GM18870 (cell line): ENCODE data around the gene INPP4B.
"Not testable (repeated sequence)": the region's sequence is repeated elsewhere in the genome, so short reads cannot be mapped to it uniquely, and the experiment has no call there.

Source experiments
- ATAC-seq: cut with Tn5 transposase; IDR thresholded peaks from one replicate; pipeline ENCODE4 v1.9.1; 2021; ENCODE audit warnings: moderate library complexity; ENCODE audit not compliant: unreplicated experiment

The INPP4B gene

GRCh38 chr4:142419712-142420111 lies 426.4 kb downstream of the INPP4B start:
- ATAC-seq: no peak

GRCh38 chr4:142418697-142419096 lies 427.4 kb downstream of the INPP4B start:
- ATAC-seq: no peak

GRCh38 chr4:142416711-142417275 lies 429.3 kb downstream of the INPP4B start:
- ATAC-seq: peak; percentile 63

GRCh38 chr4:142416121-142416520 lies 430.0 kb downstream of the INPP4B start:
- ATAC-seq: no peak

DNA sequence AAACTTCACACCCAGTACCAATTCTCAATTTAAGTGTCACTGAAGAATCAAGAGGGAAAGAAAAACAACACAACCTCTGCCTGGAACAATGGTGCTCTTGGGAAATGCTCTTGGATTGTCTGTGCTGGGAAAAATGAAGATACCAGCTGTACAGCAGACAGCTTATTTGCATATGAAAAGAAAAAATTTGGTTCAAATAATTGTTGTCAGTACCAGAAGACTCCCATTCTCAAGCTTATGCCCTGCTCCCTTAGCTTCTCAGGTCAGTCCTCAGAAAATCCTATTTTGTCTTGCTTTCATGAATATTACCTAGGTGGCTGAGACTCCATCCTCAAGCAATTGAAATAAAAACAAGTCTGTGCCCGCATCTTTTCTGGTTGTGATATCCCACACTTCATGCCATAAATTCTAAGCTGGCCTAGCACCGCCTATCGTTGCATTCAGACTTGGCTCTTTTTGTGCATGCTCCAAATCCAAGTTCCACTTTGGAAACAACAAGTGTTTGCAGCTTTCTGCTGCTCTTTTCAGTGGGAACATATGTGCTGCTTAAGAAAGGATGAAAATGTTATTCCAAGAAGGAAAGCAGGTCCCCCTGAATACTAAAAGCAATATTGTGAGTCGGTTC lies 431.6 kb downstream of the INPP4B start:
- no peak for ATAC-seq

DNA sequence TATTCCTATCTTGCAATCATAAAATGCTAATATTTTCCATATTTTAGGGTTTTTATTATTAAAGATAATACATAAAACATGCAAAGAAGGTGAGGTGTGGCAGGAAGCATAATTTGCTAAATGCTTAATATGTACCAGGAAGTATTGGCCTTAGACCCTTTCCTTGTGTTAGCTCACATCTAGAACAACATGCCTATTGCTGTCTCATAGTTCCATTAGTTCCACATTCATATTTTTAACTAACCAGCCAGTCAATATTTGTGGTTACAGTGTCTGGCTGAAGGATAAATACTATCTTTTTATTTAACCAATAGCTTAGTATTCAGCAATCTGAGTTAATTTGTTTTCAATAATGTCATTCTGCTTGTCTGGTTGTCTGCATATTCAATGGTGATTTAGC lies 432.6 kb downstream of the INPP4B start:
- ATAC-seq: no peak

GRCh38 chr4:142411993-142412392 lies 434.1 kb downstream of the INPP4B start:
- ATAC-seq: no peak

- no peak for ATAC-seq
These were observed 438.1 kb downstream of the INPP4B start for GRCh38 chr4:142408003-142408441.

DNA sequence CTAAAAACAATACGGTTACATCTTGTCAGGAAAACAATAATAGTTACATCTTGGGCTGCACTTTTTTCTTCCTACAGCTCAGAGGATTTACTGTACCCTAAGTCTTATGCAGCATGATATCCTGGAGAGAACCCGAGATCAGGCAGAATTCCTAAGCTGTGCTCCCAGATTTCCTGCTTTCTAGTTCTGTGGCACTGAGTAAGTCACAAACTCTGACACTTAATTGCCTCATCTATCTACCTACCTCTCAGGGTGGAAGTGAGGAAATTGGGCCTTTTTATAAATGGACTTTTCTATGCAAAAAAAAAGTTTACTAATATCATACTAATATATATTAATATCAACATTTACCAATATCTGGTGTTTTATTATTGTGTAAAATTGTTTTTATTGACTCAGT lies 438.5 kb downstream of the INPP4B start:
- ATAC-seq: no peak

DNA sequence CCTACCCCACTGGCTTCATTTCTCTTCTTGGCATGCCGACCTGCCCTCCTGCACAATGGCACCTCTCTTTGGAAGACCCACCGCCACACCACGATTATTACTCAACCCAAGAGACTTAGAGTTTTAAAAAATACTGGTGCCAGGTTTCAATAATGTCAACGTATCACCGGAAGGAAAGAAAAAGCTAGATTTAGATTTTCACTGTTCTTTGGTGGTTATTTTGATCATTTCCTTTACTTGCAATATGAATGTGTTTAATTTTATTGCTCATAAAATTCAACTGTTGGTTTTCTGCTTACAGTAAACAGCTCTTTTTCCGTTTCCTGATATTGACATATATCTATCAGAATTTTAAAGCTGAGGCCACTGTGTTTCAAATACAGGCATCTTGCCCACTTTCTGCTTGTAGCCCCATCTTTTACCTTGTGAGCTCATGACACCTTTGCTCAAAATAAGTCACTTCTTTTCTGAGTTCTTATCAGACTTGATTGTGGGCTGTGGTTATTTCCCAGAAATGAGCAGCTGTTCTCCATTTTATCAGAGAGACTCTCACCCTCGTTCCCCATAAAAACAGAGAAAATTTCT lies 439.1 kb downstream of the INPP4B start:
- ATAC-seq: no peak

DNA sequence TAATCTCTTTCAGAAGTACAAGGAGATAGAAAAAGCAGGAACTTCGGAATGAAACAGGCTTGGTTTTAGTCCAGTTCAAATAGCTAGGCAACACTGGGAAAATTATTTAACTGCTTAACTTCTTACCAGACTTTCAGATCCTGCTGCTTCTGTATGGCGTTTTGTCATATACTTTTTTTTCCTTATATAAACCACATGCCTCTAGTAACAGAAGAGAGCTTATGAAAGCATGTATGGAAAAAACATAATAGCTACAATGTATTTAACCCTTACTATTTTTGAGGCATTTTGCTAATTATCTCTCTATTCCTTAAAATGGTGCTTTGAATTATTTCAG lies 439.6 kb downstream of the INPP4B start:
- ATAC-seq: no peak

DNA sequence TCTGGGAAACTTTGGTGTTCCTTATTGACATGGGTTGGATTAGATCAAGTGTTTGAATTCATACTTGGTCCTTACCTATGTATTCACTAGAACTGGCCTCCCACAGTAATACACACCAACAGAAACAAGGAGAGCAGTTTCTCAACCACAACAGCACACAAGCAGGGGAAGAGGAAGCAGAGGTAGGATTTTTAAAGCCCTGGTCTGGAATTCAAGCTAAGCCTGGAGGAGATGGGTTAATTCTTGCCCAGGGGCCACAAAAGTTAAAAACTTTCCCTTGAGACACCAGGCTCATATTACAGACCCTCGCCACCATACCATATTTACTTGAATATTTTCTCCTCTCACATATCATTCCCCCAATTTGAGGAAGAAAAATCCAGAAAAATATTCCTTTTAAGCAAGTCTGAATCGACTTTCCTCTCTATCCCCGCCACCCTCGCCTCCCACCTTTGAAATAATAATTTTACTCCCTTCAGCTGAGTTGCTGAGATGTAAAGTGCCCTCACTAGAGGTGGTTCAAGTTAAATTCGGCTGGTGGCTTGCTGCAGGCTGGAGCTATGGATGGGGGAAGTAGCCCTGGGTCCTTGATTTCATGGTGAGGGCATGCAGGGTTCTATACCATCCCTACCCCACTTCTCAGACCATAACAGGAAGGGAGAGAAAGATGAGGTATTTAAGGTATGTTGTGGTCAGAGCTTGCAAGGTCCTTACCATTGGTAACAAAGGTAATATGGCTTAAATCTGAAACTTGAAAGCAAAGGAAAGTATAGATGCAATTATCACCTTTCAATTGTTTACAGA lies 440.2 kb downstream of the INPP4B start:
- peak; percentile 24 for ATAC-seq

GRCh38 chr4:142405021-142405694 lies 440.9 kb downstream of the INPP4B start:
- ATAC-seq: peak; percentile 71

DNA sequence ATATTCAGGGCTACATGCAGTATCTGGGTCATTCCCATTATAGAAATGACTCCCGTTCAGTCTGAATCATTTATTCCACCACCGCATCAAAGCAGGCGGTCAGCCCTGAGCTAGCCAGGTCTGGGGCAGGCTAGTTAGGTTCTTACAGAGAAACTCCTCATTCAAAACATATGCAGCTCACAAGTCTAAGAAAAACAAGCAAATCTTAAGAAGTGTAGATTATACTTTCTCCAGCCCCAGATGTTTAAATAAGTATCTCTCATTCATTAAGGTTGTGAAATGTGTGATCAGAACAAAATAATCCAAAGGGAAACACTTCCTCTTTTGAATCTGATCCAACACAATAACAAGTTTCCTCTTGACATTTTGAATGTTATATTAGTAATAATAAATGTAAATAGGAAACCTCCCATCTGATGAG lies 441.9 kb downstream of the INPP4B start:
- no peak for ATAC-seq

DNA sequence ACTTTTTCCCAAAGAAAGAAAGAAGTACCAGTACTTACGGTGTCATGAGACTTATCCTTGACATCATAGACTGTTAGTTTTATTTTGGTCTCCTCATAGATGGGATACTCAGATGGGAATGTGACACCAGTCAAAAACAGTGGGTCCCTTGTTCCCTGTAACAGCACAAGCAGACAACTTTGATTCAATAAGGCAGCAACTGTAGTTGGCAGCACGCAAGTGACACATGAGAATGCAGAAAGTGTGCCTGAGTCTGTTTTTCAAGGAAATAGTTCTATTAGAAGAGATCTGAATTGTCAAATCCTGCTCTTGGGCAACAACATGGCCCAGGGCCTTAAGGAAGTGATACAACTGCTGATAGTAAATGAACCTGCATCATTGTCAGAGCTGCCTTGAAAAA lies 443.2 kb downstream of the INPP4B start:
- ATAC-seq: no peak

DNA sequence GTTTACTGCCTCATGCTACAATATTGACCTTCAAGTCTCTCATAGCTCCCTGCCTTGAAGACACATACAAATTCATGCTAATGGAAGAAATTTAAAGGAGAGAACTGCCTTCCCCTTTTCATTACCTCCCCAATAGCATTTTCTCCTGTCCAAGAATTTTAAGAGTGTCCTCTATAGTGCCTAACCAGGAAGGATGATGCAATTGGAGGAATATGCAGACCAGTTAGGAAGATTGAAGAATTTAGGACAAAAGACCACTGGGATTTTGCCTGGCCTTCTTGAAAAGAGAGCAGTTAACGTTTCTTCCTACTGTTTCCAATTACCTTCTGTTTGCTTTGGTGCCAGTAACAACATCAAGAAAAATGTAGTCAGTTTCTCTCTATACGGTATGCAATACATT lies 443.9 kb downstream of the INPP4B start:
- no peak for ATAC-seq

- ATAC-seq: not testable (repeated sequence)
These were observed 448.6 kb downstream of the INPP4B start for GRCh38 chr4:142397364-142397991.

- no peak for ATAC-seq
These were observed 449.8 kb downstream of the INPP4B start for GRCh38 chr4:142396279-142396678.

DNA sequence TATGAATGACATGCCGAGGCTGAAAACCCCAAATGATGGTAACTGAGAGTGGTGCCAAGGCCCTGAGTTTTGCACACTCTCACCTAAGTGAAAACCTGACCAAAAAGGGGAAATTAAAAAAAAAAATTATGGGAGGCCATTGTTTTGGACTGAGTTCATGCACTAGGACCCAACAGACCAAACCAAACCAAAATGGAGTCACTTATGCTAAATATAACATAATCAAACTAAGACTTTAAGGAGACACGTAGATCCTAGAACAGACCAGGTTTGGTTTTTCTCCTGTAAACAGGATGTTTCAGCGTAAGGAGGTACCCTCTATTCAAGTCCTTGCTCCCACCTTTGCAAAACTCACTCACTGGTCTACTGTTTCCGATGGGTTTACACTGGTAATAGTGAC lies 453.0 kb downstream of the INPP4B start:
- no peak for ATAC-seq

GRCh38 chr4:142386856-142387255 lies 459.2 kb downstream of the INPP4B start:
- no peak for ATAC-seq

DNA sequence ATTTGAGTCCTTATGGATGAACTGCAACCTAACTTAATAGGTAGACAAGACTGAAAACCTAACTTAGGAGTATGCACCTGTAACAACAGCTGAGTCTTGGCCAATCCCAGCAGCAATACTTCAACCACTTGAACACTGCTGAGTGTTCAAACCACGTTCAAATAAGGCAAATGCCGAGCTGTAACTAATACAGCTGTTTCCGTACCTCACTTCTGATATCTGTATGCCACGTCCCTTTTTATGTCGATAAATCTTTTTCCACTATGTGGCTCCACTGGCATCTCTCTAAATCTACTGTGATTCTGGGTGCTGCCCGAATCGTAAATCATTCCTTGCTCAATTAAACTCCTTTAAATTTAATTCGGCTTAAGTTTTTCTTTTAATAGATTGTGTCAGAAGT lies 459.7 kb downstream of the INPP4B start:
- ATAC-seq: no peak
